ENCODE measurements around the gene EFCC1. TPM values are rescaled to one million over a fixed set of nuclear protein-coding genes. Genes with fewer than 3 reads are reported as not detected.
"Not testable (repeated sequence)": the region's sequence is repeated elsewhere in the genome, so short reads cannot be mapped to it uniquely, and the experiment has no call there.

EFCC1 gene
- polyA plus RNA-seq, 3 donors from 2014 or later = 0.55 to 0.80 (median 0.58) TPM

DNA sequence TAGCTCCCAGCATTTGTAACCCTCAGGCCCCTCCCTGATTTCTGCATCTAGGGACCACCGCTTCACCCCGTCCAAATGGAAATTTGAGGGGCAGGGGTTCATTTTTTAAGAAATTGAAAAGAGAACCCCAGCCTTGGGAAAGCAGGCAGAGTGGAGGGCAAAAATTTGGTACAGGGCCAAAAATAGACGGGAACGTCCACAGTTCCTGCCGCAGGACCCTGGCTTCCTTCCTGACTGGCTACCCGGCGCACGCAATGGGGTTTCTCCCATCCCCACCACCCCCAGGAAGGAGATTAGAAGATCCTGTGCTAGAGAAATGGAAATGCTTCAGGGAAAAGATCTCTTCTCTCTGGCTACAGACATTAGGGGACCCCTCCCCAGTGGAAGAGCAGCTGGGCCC, 80.4 kb downstream of the EFCC1 start:
- Mint-ChIP-seq H3K9me3 (no peaks in the 10 kb centered on the region), H3K4me3 (no peak overlapping the region), H3K27me3 (ENCODE audit: low read depth in 3 of 3) (peaks cover 0 to 3% (median 2%) of the 10 kb centered on the region in 3 donors), H3K4me1 (peaks cover 0 to 2% of the 10 kb centered on the region in 2 donors), H3K27ac (no peak overlapping the region), H3K36me3 (no peaks in the 10 kb centered on the region)
- DNase-seq = no peak

DNA sequence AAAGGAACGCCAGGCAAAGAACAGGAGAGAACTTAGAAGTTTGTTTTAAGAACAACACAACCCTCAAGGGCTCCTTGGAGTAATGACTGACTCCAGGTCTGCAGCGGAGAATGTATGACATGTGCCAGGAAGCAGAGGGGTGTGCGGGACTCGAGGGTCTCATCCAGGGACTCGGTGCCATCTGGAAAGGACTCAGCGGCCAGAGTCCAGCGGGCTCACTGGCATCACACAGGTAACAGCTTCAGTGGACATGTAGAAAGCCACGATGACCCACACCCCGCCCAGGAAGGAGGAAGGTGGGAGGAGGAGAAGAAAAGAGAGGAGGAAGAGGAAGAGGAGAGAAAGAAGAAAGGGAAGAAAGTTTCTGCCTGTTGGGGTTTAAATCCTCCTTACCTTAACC, 80.9 kb downstream of the EFCC1 start:
- Mint-ChIP-seq H3K36me3 (no peaks in the 10 kb centered on the region), H3K4me3 (no peak overlapping the region), H3K27me3 (ENCODE audit: low read depth in 3 of 3) (peaks cover 0 to 3% (median 2%) of the 10 kb centered on the region in 3 donors), H3K9me3 (no peaks in the 10 kb centered on the region), H3K27ac (peak overlapping the region in 3 of 6 donors; percentile 42 to 69 (median 53)), H3K4me1 (peaks cover 0 to 2% of the 10 kb centered on the region in 2 donors)
- no peak for DNase-seq

DNA sequence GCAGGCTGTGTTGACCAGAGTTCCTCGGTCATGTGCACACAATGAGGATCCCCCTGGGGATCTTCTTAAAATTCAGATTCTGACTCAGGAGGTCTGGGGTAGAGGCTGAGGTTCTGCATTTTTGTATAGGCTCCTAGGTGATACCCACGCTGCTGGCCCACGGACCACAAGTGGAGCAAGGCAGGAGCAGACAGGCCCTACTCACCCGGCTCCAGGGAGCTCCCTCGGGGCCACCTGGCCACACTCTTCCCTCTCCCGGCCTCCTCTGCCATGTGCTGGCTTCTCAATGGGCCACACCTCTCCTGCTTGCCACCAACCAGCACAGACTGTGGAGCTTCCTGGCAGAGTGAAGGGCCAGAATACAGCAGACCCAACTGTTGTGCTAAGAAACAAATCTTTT, 83.4 kb downstream of the EFCC1 start:
- peaks cover 0 to 2% of the 10 kb centered on the region in 2 donors for H3K4me1 Mint-ChIP-seq
- H3K27ac Mint-ChIP-seq = no peak overlapping the region
- no peak for DNase-seq
- H3K9me3 Mint-ChIP-seq = no peaks in the 10 kb centered on the region
- H3K27me3 Mint-ChIP-seq (ENCODE audit: low read depth in 3 of 3) = peaks cover 0 to 3% (median 2%) of the 10 kb centered on the region in 3 donors
- no peak overlapping the region for H3K4me3 Mint-ChIP-seq
- H3K36me3 Mint-ChIP-seq = no peaks in the 10 kb centered on the region

DNA sequence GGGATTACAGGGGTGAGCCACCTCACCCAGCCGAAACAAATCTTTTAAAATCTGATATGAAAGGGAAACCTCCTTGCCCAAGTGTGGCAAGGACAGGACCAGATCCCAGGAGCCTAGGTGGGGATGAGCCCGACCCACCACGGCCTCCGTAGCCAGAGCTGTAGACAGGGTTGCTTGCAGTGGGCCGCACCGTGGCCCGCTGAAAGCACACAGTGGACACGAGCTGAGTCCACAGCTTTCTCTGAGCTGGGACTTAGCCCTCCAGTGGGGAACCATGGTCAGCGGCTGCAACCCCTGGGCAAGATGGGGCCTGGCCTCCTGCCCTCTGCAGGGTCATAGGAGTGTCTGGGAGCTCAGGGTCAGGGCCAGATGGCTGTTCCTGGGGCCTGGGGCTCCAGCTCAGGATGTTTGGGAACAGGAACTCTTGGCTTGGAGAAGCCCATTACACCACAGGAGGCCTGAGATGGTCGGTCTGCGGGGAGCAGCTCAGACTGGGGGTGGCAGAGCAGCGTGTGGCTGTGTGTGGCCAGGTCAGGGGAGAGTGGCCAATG, 84.1 kb downstream of the EFCC1 start:
- peaks cover 0 to 2% of the 10 kb centered on the region in 2 donors for H3K4me1 Mint-ChIP-seq
- H3K36me3 Mint-ChIP-seq = no peaks in the 10 kb centered on the region
- no peaks in the 10 kb centered on the region for H3K9me3 Mint-ChIP-seq
- no peak overlapping the region for H3K4me3 Mint-ChIP-seq
- peak overlapping the region in 2 of 6 donors; percentile 15 to 27 for H3K27ac Mint-ChIP-seq
- no peak for DNase-seq
- peaks cover 0 to 3% (median 2%) of the 10 kb centered on the region in 3 donors for H3K27me3 Mint-ChIP-seq (ENCODE audit: low read depth in 3 of 3)

DNA sequence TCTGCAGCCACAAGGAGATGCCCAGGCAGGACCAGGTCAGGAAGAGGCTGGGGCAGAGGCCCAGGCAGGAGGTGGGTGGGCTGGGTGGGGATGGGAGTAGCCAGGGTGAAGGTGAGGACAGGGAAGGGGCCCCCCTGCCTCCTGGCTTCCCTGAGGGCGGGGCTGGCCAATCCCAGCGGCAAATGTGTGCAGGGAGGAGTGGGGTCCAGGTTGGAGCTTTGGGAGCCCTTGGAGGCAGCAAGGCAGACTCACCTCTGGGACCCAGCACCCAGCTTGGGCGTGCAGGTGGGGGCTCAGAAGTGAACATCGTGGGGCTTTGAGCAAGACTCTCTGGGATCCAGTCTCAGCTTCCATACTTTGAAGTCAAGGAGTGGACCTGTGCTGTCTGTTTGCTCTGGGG, 84.7 kb downstream of the EFCC1 start:
- H3K27me3 Mint-ChIP-seq (ENCODE audit: low read depth in 3 of 3) = peaks cover 0 to 3% (median 2%) of the 10 kb centered on the region in 3 donors
- peak overlapping the region in 1 of 6 donors; percentile 27 for H3K27ac Mint-ChIP-seq
- no peak overlapping the region for H3K4me3 Mint-ChIP-seq
- no peaks in the 10 kb centered on the region for H3K36me3 Mint-ChIP-seq
- DNase-seq = no peak
- peaks cover 0 to 2% of the 10 kb centered on the region in 2 donors for H3K4me1 Mint-ChIP-seq
- H3K9me3 Mint-ChIP-seq = no peaks in the 10 kb centered on the region

DNA sequence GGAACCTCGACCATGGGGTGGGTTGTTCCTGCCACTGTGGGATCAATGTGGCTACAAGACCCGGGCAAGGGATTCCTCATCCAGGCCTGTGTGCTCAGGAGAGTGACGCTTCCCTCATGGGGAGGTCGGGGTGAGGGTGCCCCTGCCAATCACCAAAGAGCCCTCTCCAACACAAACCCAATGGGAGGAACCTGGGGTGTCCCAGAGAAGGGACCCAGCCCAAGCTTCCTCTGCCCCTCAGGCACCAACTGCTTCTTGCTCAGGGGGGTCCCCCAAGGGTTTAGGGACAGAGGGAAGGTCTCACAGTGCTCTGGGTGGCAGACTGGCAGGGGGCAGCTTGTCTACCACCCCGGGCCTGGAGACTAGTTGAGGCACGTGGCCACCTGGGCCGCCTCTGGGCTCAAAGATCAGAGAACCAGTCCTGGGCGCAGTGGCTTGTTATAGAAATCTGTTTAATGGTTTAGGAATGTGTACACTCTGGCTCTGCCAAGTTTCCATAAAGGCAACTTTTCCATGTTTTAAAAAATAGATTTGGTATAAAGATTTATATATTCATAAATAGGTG, 86.1 kb downstream of the EFCC1 start:
- Mint-ChIP-seq H3K27ac (no peak overlapping the region), H3K27me3 (ENCODE audit: low read depth in 3 of 3) (peaks cover 0 to 3% (median 2%) of the 10 kb centered on the region in 3 donors), H3K9me3 (no peaks in the 10 kb centered on the region), H3K4me3 (no peak overlapping the region), H3K36me3 (peaks cover 3% of the 10 kb centered on the region in 3 donors), H3K4me1 (no peaks in the 10 kb centered on the region)
- no peak for DNase-seq

DNA sequence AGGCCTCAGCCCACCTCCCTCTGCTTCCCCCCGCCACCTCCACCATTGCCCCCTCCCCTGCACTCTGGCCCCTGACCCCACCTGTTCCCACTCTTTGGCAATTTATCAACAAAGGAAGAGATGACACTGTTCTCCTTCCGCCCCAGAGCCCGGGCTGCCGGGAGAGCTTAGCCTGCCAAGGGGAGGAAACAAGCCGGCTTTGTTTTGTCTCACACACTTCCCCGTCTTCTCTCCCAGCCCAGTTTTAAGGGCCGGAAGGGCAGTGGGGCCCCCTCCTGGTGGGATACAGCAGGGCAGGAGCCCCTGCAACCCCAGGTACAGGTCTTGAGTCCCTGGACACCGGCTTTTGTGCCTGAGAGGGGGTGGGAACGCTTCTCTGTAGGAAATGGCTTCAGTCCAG, 86.8 kb downstream of the EFCC1 start:
- not testable (repeated sequence) for H3K4me3 Mint-ChIP-seq; H3K36me3 Mint-ChIP-seq; H3K4me1 Mint-ChIP-seq; H3K9me3 Mint-ChIP-seq; H3K27ac Mint-ChIP-seq; H3K27me3 Mint-ChIP-seq (ENCODE audit: low read depth in 3 of 3)
- peak; percentile 21 to 27 (median 22) for DNase-seq

DNA sequence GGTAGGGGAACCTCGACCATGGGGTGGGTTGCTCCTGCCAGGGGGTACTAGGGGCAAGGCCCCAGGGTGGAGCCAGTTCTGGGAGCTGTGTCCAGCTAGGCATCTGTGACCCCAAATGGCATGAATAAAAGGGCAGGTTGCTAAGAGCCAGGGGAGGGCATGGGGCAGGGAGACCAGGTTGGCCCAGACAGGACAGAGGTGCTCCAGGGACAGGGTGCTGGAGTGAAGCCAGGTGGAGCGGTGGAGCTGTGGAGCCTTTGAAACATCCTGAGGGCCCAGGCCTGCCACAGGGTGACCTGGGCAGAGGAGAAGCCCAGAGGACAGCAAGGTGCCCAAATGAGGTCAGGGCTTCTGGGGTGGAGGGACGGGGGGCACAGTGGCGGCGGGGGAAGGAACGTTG, 87.2 kb downstream of the EFCC1 start:
- not testable (repeated sequence) for H3K27ac Mint-ChIP-seq; H3K27me3 Mint-ChIP-seq (ENCODE audit: low read depth in 3 of 3); H3K4me3 Mint-ChIP-seq; H3K4me1 Mint-ChIP-seq; DNase-seq; H3K36me3 Mint-ChIP-seq; H3K9me3 Mint-ChIP-seq

Other genes with a start within 250 kb of the EFCC1 start
- gene ACAD9, start 121.7 kb upstream of the EFCC1 start, polyA plus RNA-seq = 10 to 100 TPM; 11.8 to 18.9 (median 16.4) TPM
- not detected for gene CFAP92, start 7.2 kb upstream of the EFCC1 start, polyA plus RNA-seq
- gene GP9, start 59.5 kb downstream of the EFCC1 start, polyA plus RNA-seq = 10 to 100 TPM in 1 of 3 donors, 1 to 10 TPM in 1, not detected in 1; 1.2 to 12.8 TPM
- gene RAB43, start 120.5 kb downstream of the EFCC1 start, polyA plus RNA-seq = 10 to 100 TPM in 2 of 3 donors, 1 to 10 TPM in 1; 8.1 to 20.1 (median 12.5) TPM
- gene ISY1, start 159.8 kb downstream of the EFCC1 start, polyA plus RNA-seq = 100 to 1,000 TPM in 2 of 3 donors, 10 to 100 TPM in 1; 91.1 to 107 (median 103) TPM
- 1,000 to 10,000 TPM in 1 of 3 donors, 100 to 1,000 TPM in 2; 728 to 1,257 (median 878) TPM for gene CNBP, start 182.6 kb downstream of the EFCC1 start, polyA plus RNA-seq
- gene COPG1, start 248.3 kb downstream of the EFCC1 start, polyA plus RNA-seq = 100 to 1,000 TPM in 1 of 3 donors, 10 to 100 TPM in 2; 35.2 to 139 (median 64.6) TPM

All from immature natural killer cell (primary cell).